GM12878 (cell line): ENCODE data around the gene FEN1. TPM values are rescaled to one million over a fixed set of nuclear protein-coding genes. Genes with fewer than 3 reads are reported as not detected.
A peak's percentile ranks its signal among the peaks of the same experiment; 100 is the strongest.

ENCODE experiments used
- ATF7 ChIP-seq: fragments of 450-650 bp; IDR thresholded peaks from 2 replicates; pipeline ENCODE4 v1.6.1; 2016; ENCODE audit warnings: low read depth, mild to moderate bottlenecking
- CHD2 ChIP-seq: IDR thresholded peaks from 2 replicates; pipeline ENCODE4 v1.6.1; 2011; ENCODE audit warnings: low read depth, low read length, improper control_type of control experiment, borderline replicate concordance
- EP300 ChIP-seq, 2 experiments: fragments of 150-350 bp in 1 of 2; IDR thresholded peaks; 2 replicates each; pipeline ENCODE4 v1.6.1; 2011 to 2012; ENCODE audit warnings: low read depth in 2 of 2, low read length in 2 of 2, borderline replicate concordance in 1 of 2, improper control_type of control experiment in 1 of 2, inconsistent platforms in 1 of 2; ENCODE audit not compliant: control insufficient read depth in 1 of 2
- MEF2A ChIP-seq: IDR thresholded peaks from 2 replicates; pipeline ENCODE4 v1.6.1; 2011; ENCODE audit warnings: low read depth, mild to moderate bottlenecking, low read length, moderate library complexity; ENCODE audit not compliant: insufficient read depth
- POLR2A ChIP-seq: IDR thresholded peaks from 2 replicates; pipeline ENCODE4 v1.6.1; 2011; ENCODE audit warnings: low read depth, mild to moderate bottlenecking, low read length
- POLR2AphosphoS2 ChIP-seq: IDR thresholded peaks from 2 replicates; pipeline ENCODE4 v1.6.1; 2011; ENCODE audit warnings: low read depth, mild to moderate bottlenecking, low read length, improper control_type of control experiment, moderate library complexity
- RB1 ChIP-seq: fragments of 450-650 bp; formaldehyde crosslinking; IDR thresholded peaks from 2 replicates; pipeline ENCODE4 v1.6.1; 2017; ENCODE audit warnings: mild to moderate bottlenecking, borderline replicate concordance
- TBL1XR1 ChIP-seq: IDR thresholded peaks from 2 replicates; pipeline ENCODE4 v1.6.1; 2012; ENCODE audit warnings: low read depth, low read length, improper control_type of control experiment
- USF1 ChIP-seq: IDR thresholded peaks from 2 replicates; pipeline ENCODE4 v1.6.1; 2011; ENCODE audit warnings: borderline replicate concordance, low read depth, mild to moderate bottlenecking, moderate library complexity, mixed read lengths, low read length; ENCODE audit not compliant: insufficient read depth; ENCODE audit errors: extremely low read length
- ZBTB33 ChIP-seq: fragments of 450-650 bp; IDR thresholded peaks from 2 replicates; pipeline ENCODE4 v1.6.1; 2017; ENCODE audit warnings: mild to moderate bottlenecking
- ZBTB40 ChIP-seq: fragments of 450-650 bp; IDR thresholded peaks from 2 replicates; pipeline ENCODE4 v1.6.1; 2016; ENCODE audit warnings: mild to moderate bottlenecking, moderate library complexity, borderline replicate concordance
- polyA plus RNA-seq, 11 experiments: library from polyadenylated mRNA; depleted of rRNA in 4 of 11; unstranded in 6 of 11; stranded (reverse) in 5 of 11; fragments of >200 nt; fragmentation: Nextera tagmentation in 4 of 11; fragmentation: Illumina TruSeq in 1 of 11; extraction: Ambion mirVana in 4 of 11; extraction: Trizol in 1 of 11; gene quantifications; 1 replicate in 1 of 11; 2 replicates in 10 of 11; pipeline versions ENCODE4 v1.2.1 to v1.2.3, GENCODE V29; 2011 to 2016; ENCODE audit warnings: inconsistent platforms in 2 of 11, missing spikeins in 2 of 11, low read depth in 1 of 11
- total RNA-seq, 4 experiments: library from RNA; depleted of rRNA in 3 of 4; stranded (reverse); fragments of >200 nt in 3 of 4; fragmentation: Illumina TruSeq in 1 of 4; extraction: Trizol in 1 of 4; gene quantifications; 2 replicates each; pipeline versions ENCODE4 v1.2.1 to v1.2.3, GENCODE V29; 2013 to 2021
- TF ChIP-seq, protein P1 (sequence below): fragments of 450-650 bp; formaldehyde crosslinking; IDR thresholded peaks from 2 replicates; pipeline ENCODE4 v1.4.0; 2022; ENCODE audit warnings: mild to moderate bottlenecking, moderate library complexity
- TF ChIP-seq, protein P2 (sequence below): fragments of 450-650 bp; IDR thresholded peaks from 2 replicates; pipeline ENCODE4 v1.6.1; 2014; ENCODE audit warnings: mild to moderate bottlenecking

Gene FEN1
- total and polyA plus RNA-seq, 10 of the 15 experiments (the other 5 are each of a cell fraction or from before 2014, with no cell fraction given), result 54.8 to 282 (median 125) TPM

- TF ChIP-seq ZBTB40, result no peak
- TF ChIP-seq, protein P1, sequence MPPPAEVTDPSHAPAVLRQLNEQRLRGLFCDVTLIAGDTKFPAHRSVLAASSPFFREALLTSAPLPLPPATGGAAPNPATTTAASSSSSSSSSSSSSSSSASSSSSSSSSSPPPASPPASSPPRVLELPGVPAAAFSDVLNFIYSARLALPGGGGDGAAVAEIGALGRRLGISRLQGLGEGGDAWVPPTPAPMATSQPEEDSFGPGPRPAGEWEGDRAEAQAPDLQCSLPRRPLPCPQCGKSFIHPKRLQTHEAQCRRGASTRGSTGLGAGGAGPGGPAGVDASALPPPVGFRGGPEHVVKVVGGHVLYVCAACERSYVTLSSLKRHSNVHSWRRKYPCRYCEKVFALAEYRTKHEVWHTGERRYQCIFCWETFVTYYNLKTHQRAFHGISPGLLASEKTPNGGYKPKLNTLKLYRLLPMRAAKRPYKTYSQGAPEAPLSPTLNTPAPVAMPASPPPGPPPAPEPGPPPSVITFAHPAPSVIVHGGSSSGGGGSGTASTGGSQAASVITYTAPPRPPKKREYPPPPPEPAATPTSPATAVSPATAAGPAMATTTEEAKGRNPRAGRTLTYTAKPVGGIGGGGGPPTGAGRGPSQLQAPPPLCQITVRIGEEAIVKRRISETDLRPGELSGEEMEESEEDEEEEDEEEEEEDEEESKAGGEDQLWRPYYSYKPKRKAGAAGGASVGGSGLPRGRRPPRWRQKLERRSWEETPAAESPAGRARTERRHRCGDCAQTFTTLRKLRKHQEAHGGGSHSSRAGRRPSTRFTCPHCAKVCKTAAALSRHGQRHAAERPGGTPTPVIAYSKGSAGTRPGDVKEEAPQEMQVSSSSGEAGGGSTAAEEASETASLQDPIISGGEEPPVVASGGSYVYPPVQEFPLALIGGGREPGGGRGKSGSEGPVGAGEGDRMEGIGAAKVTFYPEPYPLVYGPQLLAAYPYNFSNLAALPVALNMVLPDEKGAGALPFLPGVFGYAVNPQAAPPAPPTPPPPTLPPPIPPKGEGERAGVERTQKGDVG (CRISPR knock-in tag), result no peak
- no peak for TF ChIP-seq USF1
- peak; percentile 65; the same call in 1 of the 2 replicates for TF ChIP-seq ATF7
- TF ChIP-seq ZBTB33, result peak; percentile 55; the same call in 1 of the 2 replicates
- no peak for TF ChIP-seq EP300 (IDR thresholded peaks at IDR 0.05; ENCODE audit: borderline replicate concordance in 1 of 2, control insufficient read depth in 1 of 2, low read depth in 2 of 2, low read length in 2 of 2)
- TF ChIP-seq, protein P2, sequence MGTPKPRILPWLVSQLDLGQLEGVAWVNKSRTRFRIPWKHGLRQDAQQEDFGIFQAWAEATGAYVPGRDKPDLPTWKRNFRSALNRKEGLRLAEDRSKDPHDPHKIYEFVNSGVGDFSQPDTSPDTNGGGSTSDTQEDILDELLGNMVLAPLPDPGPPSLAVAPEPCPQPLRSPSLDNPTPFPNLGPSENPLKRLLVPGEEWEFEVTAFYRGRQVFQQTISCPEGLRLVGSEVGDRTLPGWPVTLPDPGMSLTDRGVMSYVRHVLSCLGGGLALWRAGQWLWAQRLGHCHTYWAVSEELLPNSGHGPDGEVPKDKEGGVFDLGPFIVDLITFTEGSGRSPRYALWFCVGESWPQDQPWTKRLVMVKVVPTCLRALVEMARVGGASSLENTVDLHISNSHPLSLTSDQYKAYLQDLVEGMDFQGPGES, result no peak
- TF ChIP-seq TBL1XR1, result no peak
- no peak for TF ChIP-seq POLR2AphosphoS2
- no peak for TF ChIP-seq RB1
- TF ChIP-seq MEF2A, result no peak
- TF ChIP-seq POLR2A, result no peak
- TF ChIP-seq CHD2, result no peak
- TF ChIP-seq, all 136 proteins: peak for 6
Measured at GRCh38 chr11:61757213-61757862, 35.4 kb upstream of the FEN1 start (continued).
